Stimulated activated CD8-positive, alpha-beta memory T cell treated with anti-CD3 and anti-CD28 coated beads, Interleukin-4, amount 100 ng/mL, for 4 hours (primary cell): ENCODE measurements around the gene EPHA3.

ENCODE experiments used
- DNase-seq, 2 donors: peaks; one replicate each; pipeline ENCODE4 v3.0.0-alpha.2; 2020; ENCODE audit warnings: low read depth in 2 of 2, low spot score in 1 of 2

Gene EPHA3

DNA sequence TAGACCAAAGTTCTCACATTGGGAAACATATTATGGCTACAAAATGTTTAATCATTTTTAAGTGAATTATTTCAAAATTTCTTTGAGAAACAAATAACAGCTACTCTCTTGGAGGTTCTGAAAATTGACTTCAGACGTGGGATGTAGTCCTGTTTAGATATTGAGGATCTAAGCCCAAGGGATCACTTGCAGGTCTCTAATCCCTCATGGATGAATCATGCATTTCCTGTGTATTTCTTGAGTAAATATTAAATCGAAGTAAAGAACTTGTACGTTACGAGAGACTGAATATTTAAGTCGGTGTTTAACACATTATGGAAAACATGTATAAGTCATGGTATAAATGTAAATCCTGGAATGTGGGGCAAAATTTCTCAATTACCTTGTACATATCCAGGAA lies 119.8 kb downstream of the EPHA3 start:
- no peak for DNase-seq

DNA sequence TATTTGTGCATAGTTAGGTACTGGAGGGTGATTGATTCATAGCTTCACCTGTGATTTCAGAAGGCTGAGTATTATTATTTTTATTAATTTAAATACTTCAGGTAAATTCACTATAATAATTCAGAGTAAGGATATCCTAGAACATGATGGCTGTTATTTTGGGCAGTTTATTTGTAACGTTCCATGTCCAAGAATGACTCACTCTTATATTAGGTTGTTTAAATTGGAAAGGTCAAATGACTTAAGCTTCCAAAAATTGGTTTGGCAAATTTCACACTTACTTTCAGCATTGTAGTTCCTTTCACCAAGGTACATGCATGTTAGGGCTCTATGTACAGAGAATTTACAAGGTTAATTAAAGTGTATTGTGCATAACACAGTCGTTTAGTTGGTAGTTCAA lies 120.2 kb downstream of the EPHA3 start:
- DNase-seq, result no peak

DNA sequence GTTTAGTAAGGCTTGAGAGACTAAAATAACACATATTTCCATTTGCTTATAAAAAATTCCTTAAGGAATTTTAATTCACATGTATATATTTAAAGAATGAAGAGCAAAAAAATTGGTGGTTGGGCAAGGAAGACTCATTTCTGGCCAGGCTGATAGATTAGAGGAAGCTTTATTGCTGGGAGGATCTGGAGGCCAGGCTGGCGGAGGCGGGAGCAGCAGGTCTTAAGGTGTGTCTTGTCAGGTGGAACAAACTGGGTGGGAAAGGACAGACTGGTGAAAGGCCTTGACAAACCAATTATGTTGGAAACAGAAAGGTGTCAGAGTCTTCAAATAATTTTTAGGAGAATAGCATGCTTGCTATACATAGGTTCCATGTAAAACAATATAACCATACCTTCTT lies 124.7 kb downstream of the EPHA3 start:
- no peak for DNase-seq

DNA sequence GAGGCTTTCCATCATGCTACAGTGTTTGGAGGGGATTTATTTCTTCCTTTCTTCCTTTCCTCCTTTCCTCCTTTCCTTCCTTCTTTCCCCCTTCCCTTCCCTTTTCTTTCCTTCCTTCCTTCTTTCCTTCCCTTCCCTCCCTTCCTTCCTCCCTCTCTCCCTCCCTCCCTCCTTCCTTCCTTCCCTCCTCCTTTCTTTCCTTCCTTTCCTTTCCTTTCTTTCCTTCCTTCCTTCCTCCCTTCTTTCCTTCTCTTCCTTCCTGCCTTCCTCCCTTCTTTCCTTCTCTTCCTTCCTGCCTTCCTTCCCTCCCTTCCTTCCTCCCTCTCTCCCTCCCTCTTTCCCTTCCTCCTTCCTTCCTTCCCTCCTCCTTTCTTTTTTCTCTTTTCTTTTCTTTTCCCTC lies 127.2 kb downstream of the EPHA3 start:
- no peak for DNase-seq

DNA sequence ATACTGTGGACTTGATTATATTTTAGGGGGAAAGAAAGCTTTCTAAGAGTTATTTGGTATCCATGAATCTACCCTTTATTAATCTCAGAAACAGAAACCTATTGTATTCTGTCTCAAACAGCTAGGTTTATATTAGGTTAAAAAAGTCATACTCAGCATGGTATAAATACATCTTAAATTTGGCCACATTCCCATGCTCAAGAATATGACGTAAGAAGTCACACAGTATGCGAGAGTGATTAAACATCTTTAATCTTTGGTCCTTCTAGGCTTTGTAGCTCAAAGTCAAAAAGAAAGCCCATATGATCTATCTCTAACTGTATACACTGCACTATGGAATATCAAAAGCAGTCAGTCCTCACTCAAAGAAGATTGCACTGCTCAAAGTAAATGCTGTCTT lies 131.4 kb downstream of the EPHA3 start:
- no peak for DNase-seq

DNA sequence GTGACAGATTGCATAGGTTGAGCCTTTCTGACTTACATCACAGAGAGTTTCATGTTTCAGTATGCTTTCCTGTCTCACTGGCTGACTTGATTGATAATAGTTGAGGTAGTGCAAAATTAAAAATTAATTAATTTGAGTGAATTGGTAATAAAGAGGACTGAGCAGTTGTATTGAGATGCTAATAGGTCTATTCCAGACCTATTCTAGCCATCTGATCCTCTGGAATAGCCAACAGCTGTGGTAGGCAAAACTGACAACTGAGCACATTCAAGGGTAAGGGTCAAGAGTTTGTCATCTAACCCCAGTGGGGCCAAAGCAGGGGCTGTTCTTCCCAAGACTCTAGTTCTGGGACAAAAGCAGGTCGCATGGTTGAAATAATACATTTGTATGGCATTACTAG lies 132.4 kb downstream of the EPHA3 start:
- no peak for DNase-seq

DNA sequence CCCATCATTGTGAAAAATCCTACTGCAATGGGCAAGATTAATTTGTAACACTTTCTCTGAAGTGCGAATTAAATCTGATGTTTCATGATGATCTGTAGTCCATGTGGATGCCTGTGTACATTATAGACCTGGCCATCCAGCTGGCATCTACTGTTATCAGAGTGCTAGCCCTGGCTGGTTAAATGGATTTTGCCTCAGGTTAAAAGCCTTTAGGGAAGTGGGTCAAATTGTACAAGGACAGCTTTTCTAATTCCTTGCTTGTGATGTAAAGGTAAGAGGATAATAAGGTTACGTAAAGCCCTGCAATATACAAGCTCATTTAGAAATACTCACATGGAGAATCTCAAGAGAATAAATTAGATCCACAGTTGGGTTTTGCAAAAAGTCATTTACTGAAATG lies 138.2 kb downstream of the EPHA3 start:
- DNase-seq, result no peak

DNA sequence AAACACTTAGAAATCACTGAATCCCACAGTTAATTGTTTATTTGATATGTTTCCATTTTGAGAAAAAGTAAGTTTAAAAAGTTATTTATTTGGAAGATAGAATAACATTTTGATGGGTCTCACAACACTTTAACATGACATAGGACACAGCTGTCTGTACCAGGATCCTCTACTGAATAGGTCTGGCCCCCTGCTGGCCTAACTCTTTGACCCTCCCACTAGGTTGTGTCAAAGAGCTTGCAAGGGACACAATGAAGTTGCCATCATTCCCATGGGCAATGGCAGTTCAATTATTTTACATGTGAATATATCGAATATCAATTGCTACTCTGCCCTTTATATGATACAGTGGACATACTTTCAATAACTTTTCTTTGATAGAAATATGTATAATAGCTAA lies 138.9 kb downstream of the EPHA3 start:
- no peak for DNase-seq

DNA sequence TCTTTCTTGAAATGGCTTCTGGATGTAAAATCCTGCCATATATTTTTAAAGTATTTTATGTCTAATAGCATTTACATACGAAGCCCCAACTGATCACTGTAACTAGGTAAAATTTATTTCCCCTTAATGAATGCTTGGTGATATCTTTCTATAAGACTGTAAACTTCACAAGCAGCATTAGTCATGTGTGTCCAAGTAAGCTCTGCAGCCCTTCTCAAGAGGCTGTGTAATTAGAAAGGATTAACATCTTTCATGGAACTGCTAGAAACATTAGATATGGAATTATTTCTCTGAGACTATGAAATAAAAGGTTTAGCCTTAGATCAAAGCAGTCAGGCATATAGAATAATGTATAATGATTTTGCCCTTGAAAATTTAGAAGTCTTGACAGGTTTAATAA lies 143.3 kb downstream of the EPHA3 start:
- DNase-seq, result no peak

DNA sequence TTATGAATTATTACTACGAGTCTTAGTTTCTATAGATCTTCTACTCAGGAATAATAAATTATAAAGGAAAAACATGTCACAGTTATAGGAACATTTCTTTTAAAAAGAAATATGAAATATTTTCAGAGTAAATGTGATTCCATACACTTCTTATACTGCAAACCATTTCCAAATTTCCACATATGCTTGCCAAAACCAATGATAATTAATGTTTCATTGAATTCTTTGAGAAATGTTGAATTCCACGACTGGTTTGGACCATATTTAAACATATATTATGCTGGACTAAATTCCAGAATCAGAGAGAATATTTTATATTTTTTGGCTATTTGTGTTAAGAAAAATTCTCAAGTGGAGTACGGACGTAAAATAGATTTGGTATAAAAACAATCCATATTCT lies 144.6 kb downstream of the EPHA3 start:
- DNase-seq, result no peak

DNA sequence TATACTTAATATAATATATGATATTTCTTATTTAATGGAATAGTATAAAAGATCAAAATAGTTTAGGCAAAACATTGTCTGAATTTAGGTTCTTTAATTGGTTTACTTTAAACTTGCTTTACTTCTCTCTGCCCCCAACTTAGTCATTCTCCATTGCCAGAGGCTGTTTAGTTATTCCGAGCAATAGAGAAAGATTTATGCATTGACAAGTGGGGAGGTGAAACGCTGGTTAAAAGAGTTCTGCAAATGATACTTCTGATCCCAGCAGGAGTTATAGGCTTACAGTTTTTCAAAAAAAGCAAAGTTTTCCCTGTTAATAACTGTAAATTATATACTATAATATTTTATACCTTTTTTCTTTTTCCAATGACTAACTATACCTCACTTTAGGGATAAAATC lies 145.4 kb downstream of the EPHA3 start:
- no peak for DNase-seq

DNA sequence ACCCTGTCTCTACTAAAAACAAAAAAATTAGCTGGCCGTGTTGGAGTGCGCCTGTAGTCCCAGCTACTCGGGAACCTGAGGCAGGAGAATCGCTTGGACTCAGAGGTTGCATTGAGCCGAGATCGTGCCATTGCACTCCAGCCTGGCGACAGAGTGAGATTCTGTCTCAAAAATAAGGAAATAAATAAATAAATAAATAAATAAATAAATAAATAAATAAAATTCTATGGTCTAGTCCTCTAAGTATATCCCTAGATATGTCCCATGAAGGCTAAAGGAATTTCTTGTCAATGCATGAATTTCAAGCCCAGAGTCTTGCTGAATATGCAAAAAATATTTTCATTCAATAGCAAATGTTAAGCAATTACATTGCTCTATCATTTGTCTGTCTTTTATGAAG lies 149.0 kb downstream of the EPHA3 start:
- DNase-seq, result no peak

DNA sequence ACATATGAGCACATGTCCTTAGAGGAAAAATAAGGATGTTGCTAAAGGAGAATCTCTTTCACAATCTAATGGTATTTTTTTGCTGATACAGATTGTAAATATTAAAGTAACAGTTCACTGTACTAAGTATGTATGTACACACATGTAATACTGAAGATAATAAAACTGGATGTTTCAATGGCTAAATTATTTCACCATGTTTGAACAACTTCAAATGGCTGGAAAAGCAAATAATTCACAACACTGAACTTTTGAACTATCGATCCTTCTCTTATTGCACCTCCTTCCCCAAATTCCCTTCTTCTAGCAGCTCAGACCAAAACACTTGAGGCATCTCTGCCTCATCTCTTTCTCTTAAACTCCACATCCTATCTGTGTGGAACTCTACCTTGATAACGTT lies 149.5 kb downstream of the EPHA3 start:
- DNase-seq, result no peak

DNA sequence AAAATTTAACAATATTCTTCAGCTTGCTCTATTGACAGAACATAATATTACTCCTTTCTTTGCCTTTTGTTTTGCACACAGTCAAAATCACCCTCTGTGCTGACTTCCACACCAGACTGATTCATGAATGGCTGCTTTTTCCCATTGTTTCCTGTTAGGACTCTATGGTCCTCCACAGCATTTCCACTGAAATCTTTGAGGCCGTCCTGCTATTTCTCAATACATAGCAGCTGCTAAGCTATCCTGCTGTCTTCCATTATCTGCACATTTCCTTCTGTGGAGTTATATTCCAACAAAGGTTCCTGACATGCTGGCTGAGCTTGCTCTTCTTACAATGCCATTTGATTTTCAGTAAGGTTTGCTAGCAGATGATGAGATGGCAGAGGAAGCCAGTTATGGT lies 153.3 kb downstream of the EPHA3 start:
- no peak for DNase-seq

DNA sequence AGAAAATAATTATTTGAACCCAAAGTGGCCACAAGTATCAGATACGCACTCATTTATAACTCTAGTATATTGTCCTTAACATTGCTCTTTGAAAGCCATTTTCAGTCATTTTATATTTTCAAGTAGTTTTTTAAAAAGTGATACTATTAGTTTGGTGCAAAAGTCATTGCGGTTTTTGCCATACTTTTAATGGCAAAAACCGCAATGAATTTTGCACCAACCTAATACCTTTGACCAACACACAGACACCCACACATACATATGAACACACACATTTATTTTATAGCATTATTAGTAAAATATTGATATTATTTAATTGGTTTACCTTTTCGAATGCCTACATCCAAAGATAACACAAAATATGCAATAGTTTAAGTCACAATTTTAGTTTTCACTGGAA lies 154.3 kb downstream of the EPHA3 start:
- DNase-seq, result no peak

DNA sequence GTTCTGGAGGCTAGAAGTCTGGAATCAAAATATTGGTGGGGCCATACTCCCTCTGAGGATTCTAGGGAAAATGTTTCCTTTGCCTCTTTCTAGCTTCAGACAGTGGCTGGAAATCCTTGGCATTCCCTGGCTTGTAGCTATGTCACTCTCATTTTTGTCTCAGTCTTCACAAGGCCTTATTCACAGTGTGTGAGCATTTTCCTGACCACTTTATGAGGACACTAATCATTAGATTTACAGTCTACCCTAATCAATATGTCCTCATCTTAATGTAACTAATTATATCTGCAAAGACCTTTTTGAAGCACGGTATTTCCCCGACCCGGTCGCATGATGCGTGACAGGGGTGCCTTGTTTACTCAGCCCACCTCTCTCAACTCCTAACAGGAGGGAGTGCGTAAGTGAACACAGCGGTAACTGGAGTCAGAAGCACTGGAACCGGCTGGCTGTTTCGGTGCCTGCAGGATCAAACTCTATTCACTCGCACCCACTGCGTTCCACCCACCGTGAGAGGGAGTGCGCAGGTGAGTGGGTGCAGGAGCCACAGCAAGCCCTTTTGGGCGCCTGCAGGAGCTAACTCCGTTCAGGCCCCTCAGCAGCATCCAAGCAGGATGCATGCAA lies 155.0 kb downstream of the EPHA3 start:
- DNase-seq, result no peak

DNA sequence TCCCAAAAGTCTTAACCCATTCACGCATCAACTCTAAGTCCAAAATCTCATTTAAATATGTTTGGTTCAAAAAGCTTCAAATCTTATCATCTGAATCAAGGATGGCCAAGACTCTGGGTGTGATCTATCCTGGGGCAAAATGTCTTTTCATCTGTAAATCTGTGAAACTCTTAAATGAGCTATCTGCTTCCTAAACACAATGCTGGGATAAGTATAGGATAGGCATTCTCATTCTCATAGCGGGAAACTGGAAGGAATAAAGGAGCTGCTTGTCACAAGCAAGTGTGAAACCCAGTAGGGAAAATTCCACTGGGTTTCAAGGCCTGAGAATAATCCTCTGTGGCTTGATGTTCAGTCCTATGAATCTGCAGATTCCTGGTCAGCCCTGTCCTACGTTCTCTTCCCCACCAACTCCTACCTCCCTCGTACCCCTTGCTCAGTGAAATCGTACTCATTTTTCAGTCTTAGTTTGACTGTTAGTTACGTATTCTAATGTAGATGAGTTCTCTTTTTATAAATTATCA lies 156.7 kb downstream of the EPHA3 start:
- no peak for DNase-seq

DNA sequence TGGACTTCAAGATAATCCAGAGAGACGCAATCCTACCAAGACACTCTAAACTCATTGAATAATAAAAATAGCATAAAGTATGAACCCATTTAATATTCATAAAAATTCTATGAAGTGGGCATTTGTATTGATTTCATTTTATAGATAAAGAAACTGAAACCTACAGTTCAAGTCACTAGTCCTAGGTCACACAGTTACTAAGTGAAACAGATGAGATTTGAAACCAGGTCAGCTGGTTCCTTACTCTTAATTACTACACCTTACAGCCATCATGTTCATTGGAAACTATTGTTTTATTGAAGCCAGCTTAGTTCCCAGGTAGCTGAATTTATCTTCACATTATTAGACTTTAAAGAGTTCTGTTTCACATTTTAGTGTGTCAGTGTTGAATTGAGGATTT lies 158.7 kb downstream of the EPHA3 start:
- no peak for DNase-seq

DNA sequence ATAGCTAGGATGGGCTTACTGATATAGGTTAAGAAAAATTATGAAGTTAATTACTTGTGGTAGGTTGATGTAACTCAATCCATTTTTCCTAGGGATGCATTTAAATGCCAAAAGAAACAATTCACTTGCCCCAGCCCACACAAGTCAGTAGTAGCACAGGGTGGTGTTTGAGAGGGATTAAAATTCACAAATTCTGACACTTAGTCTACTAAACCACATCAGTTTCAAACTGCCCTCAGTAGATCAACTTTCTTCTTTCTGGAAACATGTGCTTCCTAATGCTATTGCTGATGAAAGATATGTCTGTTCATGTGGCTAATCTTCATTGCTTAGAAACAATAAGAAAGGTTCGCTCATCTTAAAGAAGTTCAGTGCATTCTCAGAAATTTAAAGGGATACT lies 160.6 kb downstream of the EPHA3 start:
- no peak for DNase-seq

DNA sequence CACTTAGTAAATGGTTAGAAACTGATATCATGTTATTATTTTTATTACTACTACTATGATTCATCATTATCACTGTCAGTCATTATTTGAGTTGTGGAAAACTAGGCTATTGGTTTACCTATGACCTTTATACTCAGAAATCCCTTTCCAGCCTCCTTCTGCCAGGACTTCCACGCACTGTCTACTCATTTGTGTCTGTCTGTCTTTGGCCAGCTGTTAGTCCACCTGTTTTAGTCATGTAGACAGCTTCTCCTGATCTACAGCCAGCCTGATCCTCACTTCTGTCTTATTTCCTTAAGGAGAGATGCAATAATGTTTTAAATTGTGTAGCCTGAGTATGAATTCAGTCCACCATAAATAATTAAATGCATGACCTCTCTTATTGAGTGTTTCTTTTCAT lies 162.8 kb downstream of the EPHA3 start:
- DNase-seq, result no peak

DNA sequence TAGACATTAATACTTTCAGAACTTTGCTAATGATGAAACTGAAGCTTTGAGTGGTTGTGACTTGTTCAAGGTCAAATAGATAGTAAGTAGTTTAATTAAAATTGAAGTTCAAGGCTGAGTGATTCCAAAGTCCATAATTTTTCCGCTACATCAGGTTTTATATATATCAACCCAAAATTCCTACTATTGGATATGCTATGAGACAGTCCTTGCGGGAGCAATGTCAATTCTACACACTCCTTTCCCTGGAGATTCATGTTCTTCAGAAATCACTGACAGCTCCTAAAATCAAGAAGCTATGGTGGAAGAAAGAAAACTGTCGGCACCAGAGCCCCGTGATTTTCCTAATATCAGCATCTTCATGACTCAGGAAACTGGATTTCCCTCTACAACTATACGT lies 167.6 kb downstream of the EPHA3 start:
- DNase-seq, result no peak

DNA sequence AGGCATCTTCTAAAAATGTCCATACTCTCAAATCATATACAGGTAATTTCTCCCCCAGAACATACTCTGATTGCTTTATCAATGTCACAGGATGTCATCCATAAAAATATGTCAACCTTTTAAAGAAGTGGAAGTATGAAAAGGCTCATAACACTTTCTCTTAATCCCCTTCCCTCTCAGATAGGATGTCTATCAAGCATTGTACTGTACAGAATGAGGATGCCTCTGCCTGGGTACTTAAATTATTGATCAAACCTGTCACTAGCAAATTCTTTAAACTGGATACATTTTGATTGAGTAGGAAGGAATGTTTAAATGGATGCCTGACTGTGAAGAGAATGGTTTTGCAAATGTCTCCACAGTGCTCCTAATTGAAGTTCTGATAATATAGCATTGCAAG lies 168.7 kb downstream of the EPHA3 start:
- DNase-seq, result no peak

DNA sequence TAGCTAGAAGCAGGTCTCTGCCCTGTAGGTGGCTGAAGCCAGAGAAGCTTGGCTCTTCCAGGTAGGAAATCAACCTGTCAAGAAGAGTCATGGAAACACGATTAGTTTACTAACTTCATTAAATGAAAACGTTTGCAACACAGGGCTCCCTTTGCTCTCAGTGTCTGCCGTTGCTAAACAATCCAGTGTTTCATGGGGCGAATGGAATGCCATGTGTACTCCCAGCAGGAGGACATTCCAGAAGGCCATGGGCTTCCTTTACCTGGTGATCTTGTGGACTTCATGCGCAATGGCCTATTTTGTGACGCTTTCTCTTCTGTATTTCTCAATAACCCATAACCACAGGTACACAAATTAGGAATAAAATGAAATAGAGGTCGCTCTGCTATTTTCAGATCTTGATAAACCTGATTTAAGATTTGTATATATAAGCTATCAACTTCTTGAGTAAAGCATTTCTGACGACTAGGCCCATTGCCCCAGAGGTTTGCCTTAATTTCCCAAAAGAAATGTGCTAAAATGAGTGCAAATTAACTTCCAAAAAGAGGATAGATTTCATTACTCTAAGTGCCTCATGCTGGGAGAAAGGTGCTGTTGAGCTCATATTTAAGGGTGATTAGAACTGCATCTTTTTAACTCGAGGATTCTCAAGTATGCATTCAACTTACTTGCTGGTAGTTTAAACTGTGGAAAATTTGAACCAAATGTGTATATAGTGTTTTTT lies 171.0 kb downstream of the EPHA3 start:
- no peak for DNase-seq
